Measurements from ENCODE around the gene CNTNAP2.

- TF ChIP-seq, protein P1, sequence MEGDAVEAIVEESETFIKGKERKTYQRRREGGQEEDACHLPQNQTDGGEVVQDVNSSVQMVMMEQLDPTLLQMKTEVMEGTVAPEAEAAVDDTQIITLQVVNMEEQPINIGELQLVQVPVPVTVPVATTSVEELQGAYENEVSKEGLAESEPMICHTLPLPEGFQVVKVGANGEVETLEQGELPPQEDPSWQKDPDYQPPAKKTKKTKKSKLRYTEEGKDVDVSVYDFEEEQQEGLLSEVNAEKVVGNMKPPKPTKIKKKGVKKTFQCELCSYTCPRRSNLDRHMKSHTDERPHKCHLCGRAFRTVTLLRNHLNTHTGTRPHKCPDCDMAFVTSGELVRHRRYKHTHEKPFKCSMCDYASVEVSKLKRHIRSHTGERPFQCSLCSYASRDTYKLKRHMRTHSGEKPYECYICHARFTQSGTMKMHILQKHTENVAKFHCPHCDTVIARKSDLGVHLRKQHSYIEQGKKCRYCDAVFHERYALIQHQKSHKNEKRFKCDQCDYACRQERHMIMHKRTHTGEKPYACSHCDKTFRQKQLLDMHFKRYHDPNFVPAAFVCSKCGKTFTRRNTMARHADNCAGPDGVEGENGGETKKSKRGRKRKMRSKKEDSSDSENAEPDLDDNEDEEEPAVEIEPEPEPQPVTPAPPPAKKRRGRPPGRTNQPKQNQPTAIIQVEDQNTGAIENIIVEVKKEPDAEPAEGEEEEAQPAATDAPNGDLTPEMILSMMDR (IDR thresholded peaks at IDR 0.05; ENCODE audit: insufficient read depth, low read length, poor library complexity, severe bottlenecking) = no peak
- no peak for TF ChIP-seq EZH2phosphoT487 (conservative IDR thresholded peaks at IDR 0.05; ENCODE audit: low read length)
Observed at GRCh38 chr7:147904219-147904576, 1787.6 kb downstream of the CNTNAP2 start.
